Osteoblast (primary cell): Measurements from ENCODE around the gene NR2F1. TPM values are rescaled to one million over a fixed set of nuclear protein-coding genes. Genes with fewer than 3 reads are reported as not detected.

ENCODE experiments used
- DNase-seq: peaks from one replicate; pipeline ENCODE4 v3.0.0; 2011; ENCODE audit warnings: low spot score, mixed read lengths; ENCODE audit not compliant: insufficient read length; ENCODE audit errors: missing footprints
- H2AFZ ChIP-seq: 2 replicates; pipeline ENCODE4 v1.6.0; 2011; ENCODE audit warnings: mild to moderate bottlenecking, low read length
- H3K27ac ChIP-seq: 2 replicates; pipeline ENCODE4 v1.5.1; 2011; ENCODE audit warnings: mild to moderate bottlenecking, low read depth, low read length, moderate library complexity
- H3K27me3 ChIP-seq: 2 replicates; pipeline ENCODE4 v1.6.0; 2012; ENCODE audit warnings: mild to moderate bottlenecking, control low read depth, inconsistent platforms, low read length, moderate library complexity; ENCODE audit not compliant: insufficient read depth
- H3K36me3 ChIP-seq: 2 replicates; pipeline ENCODE4 v1.5.1; 2011; ENCODE audit warnings: mild to moderate bottlenecking, low read length, control low read depth, moderate library complexity; ENCODE audit not compliant: insufficient read depth
- H3K4me1 ChIP-seq: 2 replicates; pipeline ENCODE4 v1.5.1; 2011; ENCODE audit warnings: mild to moderate bottlenecking, low read length, control low read depth, moderate library complexity; ENCODE audit not compliant: insufficient read depth
- H3K4me2 ChIP-seq: 2 replicates; pipeline ENCODE4 v1.6.0; 2011; ENCODE audit warnings: mild to moderate bottlenecking, low read length; ENCODE audit not compliant: insufficient read depth
- H3K4me3 ChIP-seq: fragments of 200-600 bp; sonication (generic); 3 replicates; pipeline ENCODE4 v1.5.1; 2012; ENCODE audit warnings: mild to moderate bottlenecking, low read length, inconsistent platforms; ENCODE audit not compliant: insufficient read depth
- H3K79me2 ChIP-seq: 2 replicates; pipeline ENCODE4 v1.6.0; 2012; ENCODE audit warnings: mild to moderate bottlenecking, low read length, control low read depth, inconsistent platforms; ENCODE audit not compliant: insufficient read depth
- H3K9me3 ChIP-seq: 2 replicates; pipeline ENCODE4 v1.5.1; 2011; ENCODE audit warnings: low read depth, low read length, control low read depth
- H4K20me1 ChIP-seq: 2 replicates; pipeline ENCODE4 v1.6.0; 2012; ENCODE audit warnings: mild to moderate bottlenecking, low read length, control low read depth; ENCODE audit not compliant: insufficient read depth
- CTCF ChIP-seq: IDR thresholded peaks from 2 replicates; pipeline ENCODE4 v1.5.1; 2011; ENCODE audit warnings: mild to moderate bottlenecking, low read depth, low read length, moderate library complexity; ENCODE audit errors: extremely low read depth
- total RNA-seq: library from RNA; depleted of rRNA; stranded (reverse); fragments of >200 nt; gene quantifications from 2 replicates; pipeline ENCODE4 v1.2.3, GENCODE V29; 2012

Gene NR2F1
- total RNA-seq, 1 donor = 7.2 TPM

- H3K27ac ChIP-seq = no peak overlapping the region
- no peaks in the 10 kb centered on the region for H3K36me3 ChIP-seq
- no peaks in the 10 kb centered on the region for H3K9me3 ChIP-seq
- H3K4me1 ChIP-seq = peaks cover 15% of the 10 kb centered on the region
- no peaks in the 10 kb centered on the region for H3K79me2 ChIP-seq
- no peak for DNase-seq
- no peak for TF ChIP-seq CTCF
- H3K4me2 ChIP-seq = no peak overlapping the region
- peaks cover 84% of the 10 kb centered on the region for H3K27me3 ChIP-seq
- H3K4me3 ChIP-seq = no peak overlapping the region
- no peak overlapping the region for H2AFZ ChIP-seq
- H4K20me1 ChIP-seq = peaks cover 2% of the 10 kb centered on the region
Measured at GRCh38 chr5:93609762-93610161, 26.7 kb downstream of the NR2F1 start.

GRCh38 chr5:93610581-93611272 lies 27.7 kb downstream of the NR2F1 start:
- no peak for DNase-seq
- H3K4me3 ChIP-seq = no peak overlapping the region
- no peaks in the 10 kb centered on the region for H3K9me3 ChIP-seq
- peaks cover 15% of the 10 kb centered on the region for H3K4me1 ChIP-seq
- H3K4me2 ChIP-seq = no peak overlapping the region
- H3K27me3 ChIP-seq = peaks cover 74% of the 10 kb centered on the region
- H3K36me3 ChIP-seq = no peaks in the 10 kb centered on the region
- H3K27ac ChIP-seq = no peak overlapping the region
- H3K79me2 ChIP-seq = no peaks in the 10 kb centered on the region
- TF ChIP-seq CTCF = no peak
- no peak overlapping the region for H2AFZ ChIP-seq
- H4K20me1 ChIP-seq = peaks cover 2% of the 10 kb centered on the region

GRCh38 chr5:93611273-93611975 lies 28.4 kb downstream of the NR2F1 start:
- Histone ChIP-seq H3K79me2 (no peaks in the 10 kb centered on the region), H3K4me1 (peaks cover 15% of the 10 kb centered on the region), H3K36me3 (no peaks in the 10 kb centered on the region), H3K9me3 (no peaks in the 10 kb centered on the region), H4K20me1 (peaks cover 2% of the 10 kb centered on the region), H2AFZ (no peak overlapping the region), H3K4me3 (no peak overlapping the region), H3K27ac (no peak overlapping the region), H3K27me3 (peaks cover 67% of the 10 kb centered on the region), H3K4me2 (no peak overlapping the region)
- no peak for DNase-seq
- no peak for TF ChIP-seq CTCF
